ENCODE measurements around the gene LRRK1.

LRRK1 gene

DNA sequence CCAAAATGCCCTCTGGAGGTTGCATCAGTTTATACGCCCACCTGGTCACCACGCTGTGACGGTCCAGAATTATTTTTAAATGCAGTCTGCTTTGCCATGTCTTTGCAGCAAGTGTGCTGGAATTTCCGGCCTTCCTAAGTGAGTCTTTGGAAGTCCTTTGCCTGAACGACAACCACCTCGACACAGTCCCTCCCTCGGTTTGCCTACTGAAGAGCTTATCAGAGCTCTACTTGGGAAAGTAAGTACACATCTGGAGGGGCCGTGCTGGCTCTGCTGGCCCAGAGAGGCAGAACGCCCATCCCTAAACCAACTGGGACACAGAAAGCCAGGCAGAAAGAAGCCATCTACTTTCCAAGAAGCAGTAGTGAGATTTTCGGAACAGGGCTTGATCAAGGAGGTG lies 101.8 kb downstream of the LRRK1 start:
- TF ChIP-seq, protein P1, sequence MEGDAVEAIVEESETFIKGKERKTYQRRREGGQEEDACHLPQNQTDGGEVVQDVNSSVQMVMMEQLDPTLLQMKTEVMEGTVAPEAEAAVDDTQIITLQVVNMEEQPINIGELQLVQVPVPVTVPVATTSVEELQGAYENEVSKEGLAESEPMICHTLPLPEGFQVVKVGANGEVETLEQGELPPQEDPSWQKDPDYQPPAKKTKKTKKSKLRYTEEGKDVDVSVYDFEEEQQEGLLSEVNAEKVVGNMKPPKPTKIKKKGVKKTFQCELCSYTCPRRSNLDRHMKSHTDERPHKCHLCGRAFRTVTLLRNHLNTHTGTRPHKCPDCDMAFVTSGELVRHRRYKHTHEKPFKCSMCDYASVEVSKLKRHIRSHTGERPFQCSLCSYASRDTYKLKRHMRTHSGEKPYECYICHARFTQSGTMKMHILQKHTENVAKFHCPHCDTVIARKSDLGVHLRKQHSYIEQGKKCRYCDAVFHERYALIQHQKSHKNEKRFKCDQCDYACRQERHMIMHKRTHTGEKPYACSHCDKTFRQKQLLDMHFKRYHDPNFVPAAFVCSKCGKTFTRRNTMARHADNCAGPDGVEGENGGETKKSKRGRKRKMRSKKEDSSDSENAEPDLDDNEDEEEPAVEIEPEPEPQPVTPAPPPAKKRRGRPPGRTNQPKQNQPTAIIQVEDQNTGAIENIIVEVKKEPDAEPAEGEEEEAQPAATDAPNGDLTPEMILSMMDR (conservative IDR thresholded peaks at IDR 0.05) = no peak
- no peak for TF ChIP-seq ZFX (IDR thresholded peaks at IDR 0.05)
- no peak overlapping the region for H3K27ac ChIP-seq

DNA sequence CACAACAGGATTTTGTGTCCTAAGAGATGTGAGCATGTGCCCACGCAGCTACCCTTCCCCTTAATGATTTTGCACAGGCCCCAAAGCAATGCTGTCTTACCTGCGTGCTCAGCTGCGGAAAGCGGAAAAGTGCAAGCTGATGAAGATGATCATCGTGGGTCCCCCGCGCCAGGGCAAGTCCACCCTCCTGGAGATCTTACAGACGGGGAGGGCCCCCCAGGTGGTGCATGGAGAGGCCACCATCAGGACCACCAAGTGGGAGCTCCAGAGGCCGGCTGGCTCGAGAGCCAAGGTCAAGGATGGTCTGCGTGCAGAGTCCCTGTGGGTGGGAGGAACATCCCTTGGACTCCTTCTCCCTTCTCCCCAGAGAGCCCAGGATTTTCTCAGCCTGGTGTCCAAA lies 103.1 kb downstream of the LRRK1 start:
- H3K27ac ChIP-seq = no peak overlapping the region
- no peak for TF ChIP-seq ZFX (IDR thresholded peaks at IDR 0.05)
- TF ChIP-seq, protein P1 (conservative IDR thresholded peaks at IDR 0.05) = no peak

DNA sequence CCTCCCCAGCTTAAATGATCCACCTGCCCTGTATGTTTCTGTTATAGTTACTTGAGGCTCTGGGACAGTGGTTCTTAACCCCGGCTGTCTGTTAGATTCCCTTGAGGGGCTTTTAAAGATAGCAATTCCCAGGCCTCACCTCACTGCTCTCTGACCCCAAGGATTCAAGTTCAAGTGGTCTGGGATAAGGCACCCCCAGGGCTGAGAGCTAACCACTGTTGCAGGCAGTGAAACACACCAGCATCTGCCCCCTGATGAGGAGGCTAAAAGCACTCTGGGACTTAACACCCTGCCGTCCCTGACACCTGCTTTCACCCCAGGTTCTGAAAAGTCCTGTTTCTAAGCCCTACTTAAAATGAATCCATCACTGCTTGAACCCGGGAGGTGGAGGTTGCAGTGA lies 103.7 kb downstream of the LRRK1 start:
- no peak overlapping the region for H3K27ac ChIP-seq
- no peak for TF ChIP-seq ZFX (IDR thresholded peaks at IDR 0.05)
- TF ChIP-seq, protein P1 (conservative IDR thresholded peaks at IDR 0.05) = no peak

DNA sequence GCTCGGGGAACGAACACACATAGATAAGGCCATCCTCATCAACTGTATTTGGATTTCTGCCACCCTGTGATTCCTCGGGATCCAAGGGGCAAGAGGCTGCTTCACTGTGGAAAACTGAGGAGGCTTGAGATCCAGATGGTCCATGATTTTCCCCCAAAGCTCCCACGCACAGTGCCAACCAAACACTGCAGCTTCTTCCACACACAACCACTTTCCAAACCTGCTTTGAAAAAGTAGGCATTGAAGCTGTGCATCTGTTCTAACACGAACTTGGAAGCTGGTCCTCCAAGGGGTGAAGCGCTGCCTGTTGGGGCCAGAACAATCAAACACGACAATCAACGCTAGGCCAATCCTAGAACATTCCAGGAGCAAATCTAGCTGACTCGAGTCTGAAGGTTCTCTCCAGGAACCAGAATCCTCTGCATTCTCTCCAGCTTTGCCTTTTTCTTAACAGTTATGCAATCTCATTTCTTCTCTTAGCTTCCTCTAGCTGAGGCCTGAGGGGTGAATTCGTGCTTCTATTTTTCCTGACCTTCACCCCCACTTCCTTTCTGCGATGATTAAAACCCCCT lies 104.4 kb downstream of the LRRK1 start:
- no peak overlapping the region for H3K27ac ChIP-seq
- TF ChIP-seq ZFX (IDR thresholded peaks at IDR 0.05) = no peak
- TF ChIP-seq, protein P1 (conservative IDR thresholded peaks at IDR 0.05) = no peak

DNA sequence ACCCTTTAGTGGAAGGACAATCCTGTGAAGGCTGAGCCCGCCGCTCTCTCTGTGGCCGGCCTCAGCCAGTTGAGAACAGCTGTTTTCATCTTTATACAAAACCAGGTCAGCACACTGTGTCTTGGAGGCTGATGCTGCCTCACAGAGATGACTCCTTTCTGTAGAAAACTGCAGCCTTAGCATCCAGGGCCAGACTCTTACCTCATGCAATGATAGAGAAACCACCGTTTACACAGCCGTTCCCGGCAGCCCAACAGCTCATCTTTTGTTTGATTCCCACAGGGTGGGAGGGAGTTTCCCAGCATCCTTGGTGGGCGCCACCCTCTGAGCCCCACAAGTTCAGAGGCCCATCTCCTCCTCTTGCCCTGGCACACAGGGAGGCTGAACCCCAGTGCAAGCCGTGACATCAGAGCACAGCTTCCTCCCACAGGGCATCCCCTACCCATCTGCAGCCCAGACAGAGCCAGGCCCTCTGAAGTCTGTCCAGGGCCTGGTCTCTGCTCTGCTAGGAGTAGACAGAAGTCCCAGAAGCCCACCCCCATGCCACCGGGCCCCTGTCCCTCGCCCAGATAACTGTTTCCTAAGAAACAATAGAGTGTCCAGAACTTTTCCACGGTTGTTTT lies 105.0 kb downstream of the LRRK1 start:
- TF ChIP-seq, protein P1 (conservative IDR thresholded peaks at IDR 0.05) = no peak
- no peak for TF ChIP-seq ZFX (IDR thresholded peaks at IDR 0.05)
- H3K27ac ChIP-seq = no peak overlapping the region

DNA sequence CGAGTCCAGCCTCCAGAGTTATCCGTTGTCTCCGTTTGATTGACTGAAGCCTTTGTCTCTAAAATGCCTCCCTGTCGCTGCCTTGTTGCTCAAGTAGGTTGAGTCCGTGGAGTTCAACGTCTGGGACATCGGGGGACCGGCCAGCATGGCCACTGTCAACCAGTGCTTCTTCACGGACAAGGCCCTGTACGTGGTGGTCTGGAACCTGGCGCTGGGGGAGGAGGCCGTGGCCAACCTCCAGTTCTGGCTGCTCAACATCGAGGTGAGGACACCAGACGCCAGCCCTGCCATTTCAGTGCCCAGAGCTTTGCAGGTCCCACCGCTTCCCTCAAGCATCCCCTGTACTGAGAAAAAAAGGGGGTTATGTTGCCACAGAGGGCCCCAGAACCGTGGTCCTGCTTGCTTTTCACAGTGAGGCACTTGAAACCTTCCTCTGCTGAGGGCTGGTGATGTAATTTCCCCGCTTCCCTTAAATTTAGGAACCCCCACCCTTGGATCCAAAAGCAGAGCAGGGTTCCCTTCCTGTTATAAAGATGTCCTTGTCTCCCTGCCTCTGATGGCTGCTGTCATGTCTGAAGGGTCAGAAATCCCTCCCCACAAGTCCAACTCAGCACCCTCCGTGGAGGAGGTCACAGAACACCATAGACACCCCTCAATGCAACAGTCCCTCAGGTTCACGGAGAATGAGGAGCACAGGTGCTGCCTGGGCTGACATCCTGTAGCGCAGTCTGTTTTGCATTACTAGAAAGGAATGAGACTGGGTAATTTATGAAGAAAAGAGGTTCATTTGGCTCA lies 105.7 kb downstream of the LRRK1 start:
- no peak overlapping the region for H3K27ac ChIP-seq
- TF ChIP-seq, protein P1 (conservative IDR thresholded peaks at IDR 0.05) = no peak
- TF ChIP-seq ZFX (IDR thresholded peaks at IDR 0.05) = no peak

DNA sequence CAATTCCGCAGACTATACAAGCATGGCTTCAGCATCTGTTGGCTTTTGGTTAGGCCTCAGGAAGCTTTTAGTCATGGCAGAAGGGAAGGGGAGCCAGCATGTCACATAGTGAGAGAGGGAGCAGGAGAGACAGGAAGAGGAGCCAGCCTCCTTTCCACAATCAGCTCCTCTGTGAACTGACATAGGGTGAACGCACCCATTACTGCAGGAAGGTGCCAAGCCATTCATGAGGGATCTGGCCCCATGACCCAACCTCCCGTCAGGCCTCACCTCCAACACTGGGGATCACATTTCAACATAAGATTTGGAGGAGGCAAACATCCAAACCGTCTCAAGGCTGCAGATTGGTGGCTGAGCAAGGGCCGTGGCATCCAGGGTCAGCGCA lies 106.3 kb downstream of the LRRK1 start:
- TF ChIP-seq, protein P1 (conservative IDR thresholded peaks at IDR 0.05) = no peak
- TF ChIP-seq ZFX (IDR thresholded peaks at IDR 0.05) = no peak
- H3K27ac ChIP-seq = no peak overlapping the region

Measured in C4-2B (cell line).